GM12892 (cell line): Measurements from ENCODE around the gene NDST1.

Experiments
- POLR2A ChIP-seq: IDR thresholded peaks from 2 replicates; pipeline ENCODE4 v1.6.1; 2011; ENCODE audit warnings: low read depth, low read length, control low read depth
- POLR2AphosphoS5 ChIP-seq: IDR thresholded peaks from 2 replicates; pipeline ENCODE4 v1.6.1; 2011; ENCODE audit warnings: low read depth, low read length, control low read depth
- TAF1 ChIP-seq: IDR thresholded peaks from 2 replicates; pipeline ENCODE4 v1.6.1; 2011; ENCODE audit warnings: low read depth, mild to moderate bottlenecking, control low read depth, low read length, borderline replicate concordance

DNA sequence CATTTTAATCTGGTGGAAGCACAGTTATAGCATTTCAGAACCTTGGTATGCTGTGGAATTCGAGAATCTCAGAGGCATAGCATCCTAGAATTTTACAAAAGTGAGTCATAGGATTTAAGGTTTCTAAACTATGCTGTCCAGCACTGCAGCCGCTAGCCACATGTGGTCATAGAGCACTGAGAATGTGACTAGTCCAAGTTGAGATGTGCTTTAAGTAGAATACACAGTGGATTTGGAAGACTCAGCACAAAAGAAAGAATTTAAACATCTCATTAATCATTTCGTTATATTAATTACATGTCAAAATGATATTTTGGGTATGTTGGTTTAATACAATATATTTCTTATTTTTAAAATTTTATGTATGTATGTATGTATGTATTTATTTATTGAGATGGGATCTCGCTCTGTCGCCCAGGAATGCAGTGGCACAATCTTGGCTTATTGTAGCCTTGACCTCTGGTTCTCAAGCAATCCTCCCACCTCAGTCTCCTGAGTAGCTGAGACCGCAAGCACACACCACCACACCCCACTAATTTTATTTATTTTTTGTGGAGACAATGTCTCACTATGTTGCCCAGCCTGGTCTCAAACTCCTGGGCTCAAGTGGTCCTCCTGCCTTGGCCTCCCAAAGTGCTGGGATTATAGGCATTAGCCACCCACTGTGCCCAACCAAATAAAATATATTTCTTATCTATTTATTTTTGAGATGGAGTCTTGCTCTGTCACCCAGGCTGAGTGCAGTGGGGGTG is 38.0 kb upstream of the NDST1 start:
- TF ChIP-seq POLR2A (no peak), POLR2AphosphoS5 (no peak), TAF1 (no peak)
